Mucosa of descending colon (tissue), 3 donors: Measurements from ENCODE around the gene OPTC. TPM values are rescaled to one million over a fixed set of nuclear protein-coding genes. Genes with fewer than 3 reads are reported as not detected.

Source experiments
- ATAC-seq: fragments of 200-7000 bp; cut with Tn5 transposase; one replicate; pipeline ENCODE4 v1.9.1; 2020; ENCODE audit warnings: mild to moderate bottlenecking, moderate library complexity
- DNase-seq, 3 donors: peaks; one replicate each; pipeline ENCODE4 v3.0.0-alpha.2; 2020
- H3K36me3 ChIP-seq: fragments of 200-600 bp; one replicate; pipeline ENCODE4 v1.8.0; 2021; ENCODE audit warnings: low read depth, mild to moderate bottlenecking
- H3K4me1 ChIP-seq: fragments of 200-600 bp; one replicate; pipeline ENCODE4 v1.8.0; 2021; ENCODE audit warnings: low read depth, mild to moderate bottlenecking
- H3K4me3 ChIP-seq: fragments of 200-600 bp; one replicate; pipeline ENCODE4 v1.8.0; 2021; ENCODE audit warnings: mild to moderate bottlenecking
- H3K9me3 ChIP-seq: fragments of 200-600 bp; one replicate; pipeline ENCODE4 v1.8.0; 2021; ENCODE audit warnings: mild to moderate bottlenecking
- CTCF ChIP-seq: fragments of 200-600 bp; IDR thresholded peaks from one replicate; pipeline ENCODE4 v1.8.0; 2022; ENCODE audit warnings: antibody characterized with exemption, mild to moderate bottlenecking
- intact Hi-C, 2 donors: fragments of 100-400 bp; cut with DNase I in 1 of 2; cut with micrococcal nuclease in 1 of 2; formaldehyde crosslinking; loops; one replicate each; pipeline versions ENCODE4 v1.11.0 to v1.11.1; 2022; cut with DNase I, micrococcal nuclease
- total RNA-seq, 3 donors: library from RNA; stranded (reverse); fragmentation: NEBNext Ultra II Directional in 2 of 3; extraction: Animal tissue kit (Norgen Biotek cat#: 25700) in 2 of 3; gene quantifications; one replicate each; pipeline versions ENCODE4 v1.2.1 to v1.2.4, GENCODE V29; 2021 to 2023
- donor health status: DM: no; HTN: no; CAD: no; lungs with moderate emphysema.
- donor health status: DM: no; HTN: no; CAD: no.
- donor health status: DM: no; HTN: yes; CAD: no.

Gene OPTC
- total RNA-seq, 3 donors from 2014 or later, result not detected

GRCh38 chr1:203507759-203508158 is 13.8 kb downstream of the OPTC start:
- no peaks in the 10 kb centered on the region for H3K4me1 ChIP-seq
- TF ChIP-seq CTCF, result no peak
- no peak overlapping the region for H3K4me3 ChIP-seq
- no peaks in the 10 kb centered on the region for H3K36me3 ChIP-seq
- H3K9me3 ChIP-seq, result no peaks in the 10 kb centered on the region
- ATAC-seq (no peak), DNase-seq (no peak)
- intact Hi-C loops, result loop anchor here in 1 of 2 donors (10.0 kb wide), 1 partner anchor 127 kb away; no protein-coding TSS in a partner anchor

GRCh38 chr1:203508463-203509073 is 14.6 kb downstream of the OPTC start:
- no peaks in the 10 kb centered on the region for H3K36me3 ChIP-seq
- no peak for DNase-seq
- intact Hi-C loops, result loop anchor here in 1 of 2 donors (10.0 kb wide), 1 partner anchor 126 kb away; no protein-coding TSS in a partner anchor
- no peak for TF ChIP-seq CTCF
- no peak overlapping the region for H3K4me3 ChIP-seq
- ATAC-seq, result no peak
- no peaks in the 10 kb centered on the region for H3K9me3 ChIP-seq
- peaks cover 4% of the 10 kb centered on the region for H3K4me1 ChIP-seq

GRCh38 chr1:203509135-203509534 is 15.2 kb downstream of the OPTC start:
- no peaks in the 10 kb centered on the region for H3K9me3 ChIP-seq
- DNase-seq (no peak), ATAC-seq (no peak)
- TF ChIP-seq CTCF, result no peak
- no peak overlapping the region for H3K4me3 ChIP-seq
- peaks cover 4% of the 10 kb centered on the region for H3K4me1 ChIP-seq
- no peaks in the 10 kb centered on the region for H3K36me3 ChIP-seq
- intact Hi-C loops, result loop anchor here in 1 of 2 donors (10.0 kb wide), 1 partner anchor 126 kb away; no protein-coding TSS in a partner anchor

- no peaks in the 10 kb centered on the region for H3K36me3 ChIP-seq
- H3K4me3 ChIP-seq, result no peak overlapping the region
- no peak for TF ChIP-seq CTCF
- H3K9me3 ChIP-seq, result no peaks in the 10 kb centered on the region
- DNase-seq, result no peak
- ATAC-seq, result no peak
- H3K4me1 ChIP-seq, result peaks cover 4% of the 10 kb centered on the region
- intact Hi-C loops, result no loop called here
Measured at GRCh38 chr1:203511513-203511912, 17.6 kb downstream of the OPTC start.

- ATAC-seq (no peak), DNase-seq (no peak)
- peaks cover 4% of the 10 kb centered on the region for H3K4me1 ChIP-seq
- TF ChIP-seq CTCF, result no peak
- no peaks in the 10 kb centered on the region for H3K9me3 ChIP-seq
- intact Hi-C loops, result no loop called here
- H3K4me3 ChIP-seq, result no peak overlapping the region
- H3K36me3 ChIP-seq, result no peaks in the 10 kb centered on the region
Measured at GRCh38 chr1:203511930-203512329, 18.0 kb downstream of the OPTC start.

- intact Hi-C loops, result no loop called here
Measured at GRCh38 chr1:203512517-203512847, 18.5 kb downstream of the OPTC start.

More at GRCh38 chr1:203512517-203512847, 18.5 kb downstream of the OPTC start:
- peaks cover 4% of the 10 kb centered on the region for H3K4me1 ChIP-seq
- TF ChIP-seq CTCF, result no peak
- H3K36me3 ChIP-seq, result no peaks in the 10 kb centered on the region
- ATAC-seq, result no peak
- no peaks in the 10 kb centered on the region for H3K9me3 ChIP-seq
- H3K4me3 ChIP-seq, result no peak overlapping the region
- DNase-seq, result no peak
